ENCODE results near the gene BLOC1S5.

The BLOC1S5 gene

GRCh38 chr6:8025191-8025590 lies 39.0 kb downstream of the BLOC1S5 start:
- no peak for DNase-seq (ENCODE audit: low read depth)
- no peak overlapping the region for H3K4me3 ChIP-seq (ENCODE audit: low read depth, low read length)
- no peak for TF ChIP-seq CTCF (IDR thresholded peaks at IDR 0.05; ENCODE audit: low read depth, low read length, missing control alignments)

- no peak for TF ChIP-seq CTCF (IDR thresholded peaks at IDR 0.05; ENCODE audit: low read depth, low read length, missing control alignments)
- H3K4me3 ChIP-seq (ENCODE audit: low read depth, low read length): no peak overlapping the region
- no peak for DNase-seq (ENCODE audit: low read depth)
These were observed 40.6 kb downstream of the BLOC1S5 start for GRCh38 chr6:8023638-8024037.

GRCh38 chr6:8020083-8020482 lies 44.1 kb downstream of the BLOC1S5 start:
- DNase-seq (ENCODE audit: low read depth): no peak
- no peak for TF ChIP-seq CTCF (IDR thresholded peaks at IDR 0.05; ENCODE audit: low read depth, low read length, missing control alignments)
- no peak overlapping the region for H3K4me3 ChIP-seq (ENCODE audit: low read depth, low read length)

- DNase-seq (ENCODE audit: low read depth): no peak
- peak overlapping the region; percentile 37 for H3K4me3 ChIP-seq (ENCODE audit: low read depth, low read length)
- TF ChIP-seq CTCF (IDR thresholded peaks at IDR 0.05; ENCODE audit: low read depth, low read length, missing control alignments): no peak
These were observed 46.5 kb downstream of the BLOC1S5 start for GRCh38 chr6:8017705-8018104.

GRCh38 chr6:8017276-8017701 lies 46.9 kb downstream of the BLOC1S5 start:
- peak; percentile 24 for DNase-seq (ENCODE audit: low read depth)
- H3K4me3 ChIP-seq (ENCODE audit: low read depth, low read length): peak overlapping the region; percentile 37
- no peak for TF ChIP-seq CTCF (IDR thresholded peaks at IDR 0.05; ENCODE audit: low read depth, low read length, missing control alignments)

GRCh38 chr6:8014947-8015346 lies 49.2 kb downstream of the BLOC1S5 start:
- no peak for TF ChIP-seq CTCF (IDR thresholded peaks at IDR 0.05; ENCODE audit: low read depth, low read length, missing control alignments)
- no peak overlapping the region for H3K4me3 ChIP-seq (ENCODE audit: low read depth, low read length)
- DNase-seq (ENCODE audit: low read depth): no peak

GRCh38 chr6:8013763-8014162 lies 50.4 kb downstream of the BLOC1S5 start:
- TF ChIP-seq CTCF (IDR thresholded peaks at IDR 0.05; ENCODE audit: low read depth, low read length, missing control alignments): no peak
- no peak for DNase-seq (ENCODE audit: low read depth)
- no peak overlapping the region for H3K4me3 ChIP-seq (ENCODE audit: low read depth, low read length)

All from GM12864 (cell line).